ENCODE measurements around the gene CA10. TPM values are rescaled to one million over a fixed set of nuclear protein-coding genes. Genes with fewer than 3 reads are reported as not detected.

CA10 gene
- total RNA-seq, 2 experiments from 2014 or later = not detected

DNA sequence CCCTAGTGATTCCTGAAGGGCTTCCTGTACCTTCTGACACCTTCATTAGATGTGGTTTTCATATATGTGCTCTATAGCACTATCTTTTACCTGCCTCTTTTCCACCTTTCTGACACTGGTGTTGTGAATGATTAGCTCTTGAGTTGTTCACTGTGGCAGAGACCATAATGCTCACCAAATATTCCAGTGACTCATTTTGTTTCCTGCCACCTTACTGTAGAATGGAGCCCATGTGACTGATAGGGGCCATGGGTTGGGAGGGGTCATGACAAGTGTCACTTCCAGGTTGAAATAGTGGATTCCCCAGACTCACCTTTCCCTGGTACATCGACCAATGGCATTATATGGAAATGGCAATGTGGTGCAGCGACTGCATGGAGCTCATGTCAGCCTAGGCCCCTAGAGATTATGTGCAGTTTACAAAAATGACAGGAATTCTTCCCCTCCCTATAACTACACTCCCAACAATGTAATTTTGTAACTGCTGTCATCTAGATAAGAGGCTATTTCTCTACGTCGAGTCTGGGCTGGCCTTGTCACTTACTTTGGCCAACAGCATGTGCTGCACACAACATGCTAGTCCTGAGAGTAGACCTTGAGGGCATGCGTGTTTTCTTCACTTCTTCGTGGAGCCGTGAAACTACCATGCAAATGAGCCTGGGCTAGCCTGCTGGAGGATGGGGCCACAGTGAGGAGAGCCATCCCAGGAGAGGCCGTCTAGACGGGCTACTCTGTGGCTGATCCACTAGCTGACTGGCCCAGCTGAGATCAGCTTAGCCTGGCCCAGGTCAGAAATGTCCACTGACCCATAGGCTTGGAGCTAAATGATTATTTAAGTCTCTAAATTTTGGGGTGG lies 409.5 kb downstream of the CA10 start:
- H3K27ac Mint-ChIP-seq = no peak overlapping the region
- H3K36me3 Mint-ChIP-seq (ENCODE audit: low read depth) = no peaks in the 10 kb centered on the region
- no peaks in the 10 kb centered on the region for H3K4me1 Mint-ChIP-seq (ENCODE audit: low read depth)
- intact Hi-C loops (cut with DNase I, micrococcal nuclease) = no loop called here
- peaks cover 4% of the 10 kb centered on the region for H3K27me3 Mint-ChIP-seq
- ChIA-PET POLR2A (no interaction called here), CTCF (no interaction called here)
- no peak overlapping the region for H3K27ac ChIP-seq (ENCODE audit: low read depth in 1 of 2, low read length in 2 of 2)
- H3K4me3 Mint-ChIP-seq = no peak overlapping the region
- H3K4me3 ChIP-seq (ENCODE audit: low read length) = no peak overlapping the region
- no peaks in the 10 kb centered on the region for H3K36me3 ChIP-seq (ENCODE audit: insufficient read depth, low read length)
- DNase-seq = no peak
- no peaks in the 10 kb centered on the region for H3K27me3 ChIP-seq (ENCODE audit: control insufficient read depth in 1 of 2, insufficient read depth in 2 of 2, low read length in 2 of 2)
- no peaks in the 10 kb centered on the region for H3K9me3 ChIP-seq (ENCODE audit: control insufficient read depth in 1 of 2, insufficient read depth in 1 of 2, low read length in 2 of 2)
- H3K4me1 ChIP-seq (ENCODE audit: insufficient read depth, low read length) = no peaks in the 10 kb centered on the region
- TF ChIP-seq, protein P1, sequence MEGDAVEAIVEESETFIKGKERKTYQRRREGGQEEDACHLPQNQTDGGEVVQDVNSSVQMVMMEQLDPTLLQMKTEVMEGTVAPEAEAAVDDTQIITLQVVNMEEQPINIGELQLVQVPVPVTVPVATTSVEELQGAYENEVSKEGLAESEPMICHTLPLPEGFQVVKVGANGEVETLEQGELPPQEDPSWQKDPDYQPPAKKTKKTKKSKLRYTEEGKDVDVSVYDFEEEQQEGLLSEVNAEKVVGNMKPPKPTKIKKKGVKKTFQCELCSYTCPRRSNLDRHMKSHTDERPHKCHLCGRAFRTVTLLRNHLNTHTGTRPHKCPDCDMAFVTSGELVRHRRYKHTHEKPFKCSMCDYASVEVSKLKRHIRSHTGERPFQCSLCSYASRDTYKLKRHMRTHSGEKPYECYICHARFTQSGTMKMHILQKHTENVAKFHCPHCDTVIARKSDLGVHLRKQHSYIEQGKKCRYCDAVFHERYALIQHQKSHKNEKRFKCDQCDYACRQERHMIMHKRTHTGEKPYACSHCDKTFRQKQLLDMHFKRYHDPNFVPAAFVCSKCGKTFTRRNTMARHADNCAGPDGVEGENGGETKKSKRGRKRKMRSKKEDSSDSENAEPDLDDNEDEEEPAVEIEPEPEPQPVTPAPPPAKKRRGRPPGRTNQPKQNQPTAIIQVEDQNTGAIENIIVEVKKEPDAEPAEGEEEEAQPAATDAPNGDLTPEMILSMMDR (IDR thresholded peaks at IDR 0.05) = no peak
- ATAC-seq (ENCODE audit: poor library complexity) = no peak
- no peaks in the 10 kb centered on the region for H3K9me3 Mint-ChIP-seq

GRCh38 chr17:51746421-51746820 lies 412.1 kb downstream of the CA10 start:
- H3K36me3 ChIP-seq (ENCODE audit: insufficient read depth, low read length) = no peaks in the 10 kb centered on the region
- H3K27me3 Mint-ChIP-seq = peaks cover 6% of the 10 kb centered on the region
- ATAC-seq (ENCODE audit: poor library complexity) (no peak), DNase-seq (no peak)
- no peaks in the 10 kb centered on the region for H3K4me1 Mint-ChIP-seq (ENCODE audit: low read depth)
- no peaks in the 10 kb centered on the region for H3K9me3 ChIP-seq (ENCODE audit: control insufficient read depth in 1 of 2, insufficient read depth in 1 of 2, low read length in 2 of 2)
- intact Hi-C loops (cut with DNase I, micrococcal nuclease) = no loop called here
- ChIA-PET POLR2A (no interaction called here), CTCF (no interaction called here)
- H3K4me1 ChIP-seq (ENCODE audit: insufficient read depth, low read length) = no peaks in the 10 kb centered on the region
- H3K27ac ChIP-seq (ENCODE audit: low read depth in 1 of 2, low read length in 2 of 2) = no peak overlapping the region
- no peaks in the 10 kb centered on the region for H3K27me3 ChIP-seq (ENCODE audit: control insufficient read depth in 1 of 2, insufficient read depth in 2 of 2, low read length in 2 of 2)
- no peaks in the 10 kb centered on the region for H3K36me3 Mint-ChIP-seq (ENCODE audit: low read depth)
- H3K4me3 Mint-ChIP-seq = no peak overlapping the region
- H3K27ac Mint-ChIP-seq = no peak overlapping the region
- TF ChIP-seq, protein P1 (IDR thresholded peaks at IDR 0.05) = no peak
- no peaks in the 10 kb centered on the region for H3K9me3 Mint-ChIP-seq
- H3K4me3 ChIP-seq (ENCODE audit: low read length) = no peak overlapping the region

- Mint-ChIP-seq H3K27me3 (peaks cover 6% of the 10 kb centered on the region), H3K4me3 (no peak overlapping the region), H3K4me1 (ENCODE audit: low read depth) (no peaks in the 10 kb centered on the region), H3K27ac (no peak overlapping the region), H3K36me3 (ENCODE audit: low read depth) (no peaks in the 10 kb centered on the region), H3K9me3 (no peaks in the 10 kb centered on the region)
- intact Hi-C loops (cut with DNase I, micrococcal nuclease) = no loop called here
- H3K27me3 ChIP-seq (ENCODE audit: control insufficient read depth in 1 of 2, insufficient read depth in 2 of 2, low read length in 2 of 2) = no peaks in the 10 kb centered on the region
- H3K4me1 ChIP-seq (ENCODE audit: insufficient read depth, low read length) = no peaks in the 10 kb centered on the region
- DNase-seq (no peak), ATAC-seq (ENCODE audit: poor library complexity) (no peak)
- ChIA-PET POLR2A (no interaction called here), CTCF (no interaction called here)
- H3K27ac ChIP-seq (ENCODE audit: low read depth in 1 of 2, low read length in 2 of 2) = no peak overlapping the region
- no peak overlapping the region for H3K4me3 ChIP-seq (ENCODE audit: low read length)
- H3K36me3 ChIP-seq (ENCODE audit: insufficient read depth, low read length) = no peaks in the 10 kb centered on the region
- TF ChIP-seq, protein P1 (IDR thresholded peaks at IDR 0.05) = no peak
- no peaks in the 10 kb centered on the region for H3K9me3 ChIP-seq (ENCODE audit: control insufficient read depth in 1 of 2, insufficient read depth in 1 of 2, low read length in 2 of 2)
Measured at GRCh38 chr17:51745993-51746392, 412.5 kb downstream of the CA10 start.
